HepG2 (cell line): ENCODE data around the gene MYO7A. TPM values are rescaled to one million over a fixed set of nuclear protein-coding genes. Genes with fewer than 3 reads are reported as not detected.
A peak's percentile ranks its signal among the peaks of the same experiment; 100 is the strongest.

Experiments used
- ELF4 ChIP-seq: sonication (generic); formaldehyde crosslinking; IDR thresholded peaks from 2 replicates; pipeline ENCODE4 v1.5.0; 2020; ENCODE audit warnings: missing genetic modification reagents, mild to moderate bottlenecking, moderate library complexity, borderline replicate concordance
- HES4 ChIP-seq: sonication (generic); formaldehyde crosslinking; IDR thresholded peaks from 2 replicates; pipeline ENCODE4 v1.9.0; 2021; ENCODE audit warnings: mild to moderate bottlenecking, missing genetic modification reagents, borderline replicate concordance
- IRF2 ChIP-seq: IDR thresholded peaks from 2 replicates; pipeline ENCODE4 v1.6.1; 2018; ENCODE audit warnings: missing genetic modification reagents, missing compliant biosample characterization
- MED13 ChIP-seq: sonication (generic); formaldehyde crosslinking; IDR thresholded peaks from 2 replicates; pipeline ENCODE4 v1.5.0; 2020; ENCODE audit warnings: missing genetic modification reagents
- NFE2 ChIP-seq: sonication (generic); formaldehyde crosslinking; IDR thresholded peaks from 2 replicates; pipeline ENCODE4 v1.4.0; 2020; ENCODE audit warnings: missing genetic modification reagents
- NFIB ChIP-seq: sonication (generic); formaldehyde crosslinking; IDR thresholded peaks from 2 replicates; pipeline ENCODE4 v1.9.0; 2021; ENCODE audit warnings: missing genetic modification reagents, mild to moderate bottlenecking, borderline replicate concordance
- POLR2AphosphoS2 ChIP-seq: IDR thresholded peaks from 2 replicates; pipeline ENCODE4 v1.6.1; 2011; ENCODE audit warnings: low read depth, low read length, improper control_type of control experiment
- SALL1 ChIP-seq: sonication (generic); formaldehyde crosslinking; IDR thresholded peaks from 2 replicates; pipeline ENCODE4 v1.8.0; 2022; ENCODE audit warnings: mild to moderate bottlenecking, missing genetic modification reagents
- SP140L ChIP-seq: sonication (generic); formaldehyde crosslinking; IDR thresholded peaks from 2 replicates; pipeline ENCODE4 v1.4.0; 2020; ENCODE audit warnings: missing genetic modification reagents, borderline replicate concordance
- SPEN ChIP-seq: sonication (generic); formaldehyde crosslinking; IDR thresholded peaks from 2 replicates; pipeline ENCODE4 v1.5.1; 2020; ENCODE audit warnings: low read depth, mild to moderate bottlenecking, missing genetic modification reagents
- ZFP36L1 ChIP-seq: sonication (generic); formaldehyde crosslinking; IDR thresholded peaks from 2 replicates; pipeline ENCODE4 v1.8.0; 2022; ENCODE audit warnings: mild to moderate bottlenecking, missing genetic modification reagents, moderate library complexity
- ZFY ChIP-seq: sonication (generic); formaldehyde crosslinking; IDR thresholded peaks from 2 replicates; pipeline ENCODE4 v1.4.0; 2020; ENCODE audit warnings: missing genetic modification reagents
- ZNF318 ChIP-seq: sonication (generic); formaldehyde crosslinking; IDR thresholded peaks from 2 replicates; pipeline ENCODE4 v1.4.0; 2020; ENCODE audit warnings: mild to moderate bottlenecking, missing genetic modification reagents
- ZNF451 ChIP-seq: sonication (generic); formaldehyde crosslinking; IDR thresholded peaks from 2 replicates; pipeline ENCODE4 v1.5.0; 2020; ENCODE audit warnings: mild to moderate bottlenecking, missing genetic modification reagents
- ZNF547 ChIP-seq: sonication (generic); formaldehyde crosslinking; IDR thresholded peaks from 2 replicates; pipeline ENCODE4 v1.5.1; 2020; ENCODE audit warnings: mild to moderate bottlenecking, missing genetic modification reagents
- ZNF577 ChIP-seq: sonication (generic); formaldehyde crosslinking; IDR thresholded peaks from 2 replicates; pipeline ENCODE4 v1.4.0; 2020; ENCODE audit warnings: mild to moderate bottlenecking, low read depth, missing genetic modification reagents, borderline replicate concordance
- ZSCAN22 ChIP-seq: sonication (generic); formaldehyde crosslinking; IDR thresholded peaks from 2 replicates; pipeline ENCODE4 v1.4.0; 2020; ENCODE audit warnings: mild to moderate bottlenecking, missing genetic modification reagents
- ZSCAN30 ChIP-seq: sonication (generic); formaldehyde crosslinking; IDR thresholded peaks from 2 replicates; pipeline ENCODE4 v1.5.0; 2020; ENCODE audit warnings: mild to moderate bottlenecking, missing genetic modification reagents
- polyA plus RNA-seq, 8 experiments: library from polyadenylated mRNA; depleted of rRNA in 3 of 8; stranded (reverse) in 7 of 8; unstranded in 1 of 8; fragments of >200 nt; fragmentation: Illumina TruSeq in 4 of 8; extraction: Trizol in 4 of 8; gene quantifications; 2 replicates each; pipeline versions ENCODE4 v1.2.1 to v1.2.3, GENCODE V29; 2011 to 2016; ENCODE audit warnings: low read depth in 4 of 8, missing spikeins in 1 of 8, mixed read lengths in 1 of 8; ENCODE audit not compliant: insufficient read depth in 1 of 8
- total RNA-seq, 5 experiments: library from RNA; depleted of rRNA; stranded (reverse); fragments of >200 nt; fragmentation: Illumina TruSeq; extraction: Trizol; gene quantifications; 2 replicates each; pipeline ENCODE4 v1.2.3, GENCODE V29; 2016; ENCODE audit warnings: low read depth in 1 of 5
- TF ChIP-seq, protein P1 (sequence below): sonication (generic); formaldehyde crosslinking; IDR thresholded peaks from 2 replicates; pipeline ENCODE4 v1.9.0; 2021; ENCODE audit warnings: missing genetic modification reagents, borderline replicate concordance
- TF ChIP-seq, protein P2 (sequence below): sonication (generic); formaldehyde crosslinking; IDR thresholded peaks from 2 replicates; pipeline ENCODE4 v1.4.0; 2020; ENCODE audit warnings: mild to moderate bottlenecking, low read depth, missing genetic modification reagents

MYO7A gene
- total and polyA plus RNA-seq, 2 of the 13 experiments (the other 11 are each of a cell fraction or from before 2014, with no cell fraction given): 7.5 to 10.0 TPM

- TF ChIP-seq ZNF451 (CRISPR knock-in tag): no peak
- TF ChIP-seq HES4 (CRISPR knock-in tag): no peak
- no peak for TF ChIP-seq SP140L (CRISPR knock-in tag)
- TF ChIP-seq POLR2AphosphoS2: no peak
- peak; percentile 62; the same call in 1 of the 2 replicates for TF ChIP-seq ZFY
- TF ChIP-seq SALL1 (CRISPR knock-in tag): peak; percentile 46; the same call in 1 of the 2 replicates
- TF ChIP-seq SPEN (CRISPR knock-in tag): no peak
- TF ChIP-seq ZNF318: no peak
- TF ChIP-seq ZNF577 (CRISPR knock-in tag): no peak
- TF ChIP-seq, protein P1, sequence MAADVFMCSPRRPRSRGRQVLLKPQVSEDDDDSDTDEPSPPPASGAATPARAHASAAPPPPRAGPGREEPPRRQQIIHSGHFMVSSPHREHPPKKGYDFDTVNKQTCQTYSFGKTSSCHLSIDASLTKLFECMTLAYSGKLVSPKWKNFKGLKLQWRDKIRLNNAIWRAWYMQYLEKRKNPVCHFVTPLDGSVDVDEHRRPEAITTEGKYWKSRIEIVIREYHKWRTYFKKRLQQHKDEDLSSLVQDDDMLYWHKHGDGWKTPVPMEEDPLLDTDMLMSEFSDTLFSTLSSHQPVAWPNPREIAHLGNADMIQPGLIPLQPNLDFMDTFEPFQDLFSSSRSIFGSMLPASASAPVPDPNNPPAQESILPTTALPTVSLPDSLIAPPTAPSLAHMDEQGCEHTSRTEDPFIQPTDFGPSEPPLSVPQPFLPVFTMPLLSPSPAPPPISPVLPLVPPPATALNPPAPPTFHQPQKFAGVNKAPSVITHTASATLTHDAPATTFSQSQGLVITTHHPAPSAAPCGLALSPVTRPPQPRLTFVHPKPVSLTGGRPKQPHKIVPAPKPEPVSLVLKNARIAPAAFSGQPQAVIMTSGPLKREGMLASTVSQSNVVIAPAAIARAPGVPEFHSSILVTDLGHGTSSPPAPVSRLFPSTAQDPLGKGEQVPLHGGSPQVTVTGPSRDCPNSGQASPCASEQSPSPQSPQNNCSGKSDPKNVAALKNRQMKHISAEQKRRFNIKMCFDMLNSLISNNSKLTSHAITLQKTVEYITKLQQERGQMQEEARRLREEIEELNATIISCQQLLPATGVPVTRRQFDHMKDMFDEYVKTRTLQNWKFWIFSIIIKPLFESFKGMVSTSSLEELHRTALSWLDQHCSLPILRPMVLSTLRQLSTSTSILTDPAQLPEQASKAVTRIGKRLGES: no peak
- TF ChIP-seq ZNF547: no peak
- no peak for TF ChIP-seq ZFP36L1 (CRISPR knock-in tag)
- no peak for TF ChIP-seq NFIB
- no peak for TF ChIP-seq ELF4 (CRISPR knock-in tag)
- TF ChIP-seq ZSCAN22 (CRISPR knock-in tag): no peak
- TF ChIP-seq NFE2 (CRISPR knock-in tag): no peak
- no peak for TF ChIP-seq MED13 (CRISPR knock-in tag)
- TF ChIP-seq ZSCAN30: no peak
- TF ChIP-seq, protein P2, sequence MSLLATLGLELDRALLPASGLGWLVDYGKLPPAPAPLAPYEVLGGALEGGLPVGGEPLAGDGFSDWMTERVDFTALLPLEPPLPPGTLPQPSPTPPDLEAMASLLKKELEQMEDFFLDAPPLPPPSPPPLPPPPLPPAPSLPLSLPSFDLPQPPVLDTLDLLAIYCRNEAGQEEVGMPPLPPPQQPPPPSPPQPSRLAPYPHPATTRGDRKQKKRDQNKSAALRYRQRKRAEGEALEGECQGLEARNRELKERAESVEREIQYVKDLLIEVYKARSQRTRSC (CRISPR knock-in tag): no peak
- no peak for TF ChIP-seq IRF2 (CRISPR knock-in tag)
These were observed 45.4 kb downstream of the MYO7A start (continued) for GRCh38 chr11:77173494-77173893.
